Activated naive CD4-positive, alpha-beta T cell (primary cell): ENCODE measurements around the gene SYNE1.

ENCODE experiments used
- DNase-seq, 4 experiments: peaks; one replicate each; lab custom pipeline; 2025; lab: John Stamatoyannopoulos, UW

The SYNE1 gene

DNA sequence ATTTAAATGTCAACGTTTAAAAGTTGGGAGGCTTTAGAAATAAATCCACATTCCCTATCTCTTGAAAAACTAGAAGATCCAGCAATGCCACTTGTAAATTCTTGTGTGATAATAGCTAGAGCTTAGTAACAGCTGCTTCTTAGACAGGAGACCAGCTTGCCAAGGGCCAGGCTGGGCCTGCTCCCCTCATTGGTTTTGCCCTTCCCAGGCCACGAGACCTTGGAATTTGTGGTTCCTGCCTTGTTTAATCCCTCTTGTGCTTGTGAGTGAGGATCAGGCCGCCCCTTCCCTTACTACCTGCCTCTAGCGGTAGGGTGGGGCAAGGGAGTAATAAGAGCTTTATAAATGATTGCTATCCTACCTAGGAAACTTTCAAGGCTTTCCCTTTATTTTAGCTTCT is 363.5 kb downstream of the SYNE1 start:
- DNase-seq: no peak

DNA sequence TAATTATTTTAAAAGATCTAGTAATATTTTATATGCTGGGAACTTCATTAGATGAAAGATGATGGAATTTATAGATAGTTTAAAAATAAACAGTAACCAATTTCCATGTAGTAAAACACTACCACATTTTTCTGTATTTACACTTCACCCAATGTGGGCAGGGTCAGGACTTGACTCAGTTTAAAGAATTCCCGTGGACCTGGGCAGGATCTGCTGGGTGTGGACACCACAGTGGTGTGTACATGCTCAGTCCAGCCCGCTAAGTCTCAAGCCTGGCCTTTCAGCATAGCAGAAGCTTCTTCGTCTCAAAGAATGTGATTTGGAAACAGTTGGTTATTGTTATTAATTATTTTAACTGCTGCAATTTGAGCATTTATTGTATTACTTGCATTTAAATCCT is 364.2 kb downstream of the SYNE1 start:
- DNase-seq: no peak

DNA sequence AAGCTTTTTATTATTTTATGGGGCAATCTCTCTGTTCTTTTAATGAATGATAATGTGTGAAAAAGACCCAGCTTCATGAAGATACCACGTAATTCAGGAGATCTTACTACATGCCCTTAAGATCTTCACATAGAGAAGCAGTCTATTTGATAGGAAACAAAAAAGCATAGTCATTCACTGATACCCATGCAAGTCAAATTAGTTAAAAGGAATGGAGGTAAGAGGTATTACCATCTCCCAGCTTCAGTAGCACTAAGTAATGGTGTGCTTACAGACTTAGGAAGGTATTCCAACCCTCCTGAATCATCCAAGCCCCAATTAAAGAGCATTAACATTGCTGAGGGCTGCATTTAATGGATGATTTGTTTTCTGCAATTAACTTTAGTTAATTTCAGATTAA is 364.7 kb downstream of the SYNE1 start:
- no peak for DNase-seq

DNA sequence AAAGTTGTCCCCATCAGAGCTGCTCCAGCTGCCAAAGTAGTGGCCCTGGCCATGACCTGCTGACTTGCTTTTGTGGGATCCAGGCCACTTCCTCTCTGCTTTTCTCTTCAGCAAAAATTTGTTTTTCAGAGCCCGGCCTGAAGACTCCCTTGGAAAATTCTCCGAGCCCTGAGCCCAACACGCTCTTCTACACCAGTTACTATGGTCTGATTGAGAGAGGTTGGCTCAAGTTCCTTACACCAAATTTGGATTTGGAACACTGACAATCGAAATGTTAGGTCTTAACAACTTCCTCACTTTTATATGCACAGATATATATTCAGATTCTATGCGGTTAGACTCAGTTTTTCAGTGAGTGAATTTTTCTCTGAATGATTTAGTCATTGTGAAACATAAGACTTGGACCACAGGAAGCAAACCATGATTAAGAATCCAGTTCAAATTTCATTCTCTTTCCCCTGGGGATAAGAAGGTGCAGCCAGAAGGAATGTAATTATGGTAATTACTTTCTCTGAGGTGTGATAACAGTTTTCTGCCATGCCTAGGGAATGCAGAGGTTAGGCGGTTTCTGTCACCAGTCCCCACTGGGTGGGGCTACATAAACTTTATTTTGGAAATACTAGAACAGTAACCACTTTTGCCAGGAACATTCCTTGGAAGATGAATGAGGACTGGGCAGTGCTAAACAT is 365.2 kb downstream of the SYNE1 start:
- no peak for DNase-seq

DNA sequence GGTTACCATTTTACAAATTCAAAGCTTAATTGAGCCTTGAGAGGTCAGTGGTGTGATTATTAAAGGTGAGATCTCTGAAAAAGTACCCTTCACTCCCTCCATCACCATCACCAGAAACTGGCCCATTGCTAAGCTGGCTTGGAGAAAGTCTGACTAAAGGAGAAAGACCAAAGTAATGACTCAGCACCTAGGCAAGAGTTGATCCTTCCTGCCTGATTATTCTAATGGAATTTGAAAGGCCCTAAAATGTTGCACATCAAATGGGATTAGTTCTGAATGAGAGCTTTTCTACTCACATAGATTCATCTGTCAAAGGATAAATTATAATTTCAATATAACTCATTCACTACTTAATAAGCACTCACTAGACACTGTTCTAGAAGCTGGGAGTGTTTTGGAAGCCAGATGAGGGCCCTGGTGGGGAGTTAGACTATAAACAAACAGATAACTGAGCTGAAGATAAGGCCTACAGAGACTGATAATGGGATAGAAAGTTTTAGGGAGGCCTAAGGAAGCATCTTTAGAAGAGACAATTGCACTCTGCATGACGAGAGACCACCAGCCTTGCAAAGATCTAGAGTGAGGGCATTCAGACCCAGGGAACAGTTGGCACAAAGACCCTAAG is 366.7 kb downstream of the SYNE1 start:
- no peak for DNase-seq

DNA sequence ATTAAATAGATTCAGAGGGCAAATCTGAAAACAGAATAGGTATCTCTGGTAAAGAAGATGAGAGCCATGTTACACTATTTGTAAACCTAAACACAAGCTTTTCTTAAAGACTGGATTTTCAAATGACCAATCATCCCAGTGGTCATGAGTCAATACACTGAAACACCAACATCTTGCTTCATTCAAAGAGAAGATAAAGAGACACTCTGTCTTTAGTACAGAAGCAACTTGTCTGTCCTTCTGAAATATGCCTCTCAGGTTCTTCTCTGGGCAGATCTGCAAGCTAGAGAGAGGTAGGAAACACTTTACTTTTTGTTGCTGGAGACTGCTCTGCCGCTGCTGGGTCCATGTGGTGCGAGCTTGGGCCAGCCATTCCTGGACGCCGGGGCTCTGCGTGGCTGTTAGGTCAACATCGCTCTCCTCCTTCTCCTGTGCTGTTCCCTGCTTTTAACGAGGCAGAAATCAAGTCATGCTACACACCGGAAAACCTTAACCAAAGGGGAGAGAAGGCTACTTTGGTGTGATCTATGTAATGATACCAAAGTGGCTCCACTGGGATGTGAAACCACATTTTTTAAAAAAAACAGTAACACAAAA is 368.2 kb downstream of the SYNE1 start:
- no peak for DNase-seq

DNA sequence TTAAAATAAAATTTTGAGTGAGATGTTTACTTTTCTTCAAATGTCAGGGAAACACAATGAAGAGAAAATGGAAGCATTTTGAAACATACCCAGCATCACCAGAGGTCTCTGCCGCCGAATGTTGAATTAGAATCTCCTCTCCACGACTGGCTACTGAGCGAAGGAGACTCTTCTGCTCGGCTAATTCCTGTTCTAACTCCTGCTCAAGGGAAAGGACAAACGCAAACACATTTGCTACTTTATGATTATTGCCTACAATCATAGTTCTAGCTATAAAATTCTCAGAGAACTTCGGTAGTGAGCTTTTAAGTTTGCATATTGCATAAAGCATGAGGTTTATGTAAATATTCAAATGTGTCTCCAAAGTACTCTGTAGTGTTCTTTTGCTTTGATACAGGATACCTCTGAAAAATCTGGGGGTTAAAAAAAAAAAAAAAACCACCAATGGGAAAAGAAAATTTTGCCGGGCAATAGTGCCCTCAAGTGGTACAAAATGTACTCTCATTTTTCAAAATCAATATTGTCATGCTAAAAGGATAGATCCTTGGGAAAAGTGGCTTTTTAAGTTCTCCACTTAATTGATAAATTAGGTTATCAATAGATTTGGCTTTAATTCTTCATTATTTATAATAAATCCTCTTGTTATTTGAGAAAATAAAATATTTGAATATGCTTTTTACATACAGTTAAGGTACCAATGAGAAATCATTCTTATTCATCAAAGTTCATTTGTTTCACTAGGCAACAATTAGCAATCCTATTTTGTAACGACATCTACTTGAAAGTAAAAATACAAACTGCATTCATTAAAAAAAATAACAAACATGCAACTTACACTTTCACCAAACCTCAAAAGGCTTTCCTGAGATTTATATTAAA is 369.0 kb downstream of the SYNE1 start:
- no peak for DNase-seq

DNA sequence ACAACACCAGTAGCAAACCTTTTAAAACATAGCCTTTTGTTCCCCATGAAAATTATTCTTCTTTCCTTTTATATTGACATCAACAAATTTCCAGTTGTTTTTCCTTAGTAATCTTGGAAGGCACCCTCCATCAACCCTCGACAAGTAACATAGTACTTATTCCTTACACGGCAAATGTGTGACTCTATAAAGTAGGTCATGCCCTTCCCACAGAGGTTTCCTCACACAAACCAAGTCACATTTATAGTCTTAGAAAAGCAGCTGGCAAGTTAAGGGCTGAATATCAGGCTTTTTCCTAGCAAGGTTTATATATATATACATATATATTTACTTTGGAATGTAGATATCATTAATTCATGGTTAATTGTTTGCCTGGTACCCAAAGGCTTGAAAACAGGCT is 371.5 kb downstream of the SYNE1 start:
- DNase-seq: no peak

DNA sequence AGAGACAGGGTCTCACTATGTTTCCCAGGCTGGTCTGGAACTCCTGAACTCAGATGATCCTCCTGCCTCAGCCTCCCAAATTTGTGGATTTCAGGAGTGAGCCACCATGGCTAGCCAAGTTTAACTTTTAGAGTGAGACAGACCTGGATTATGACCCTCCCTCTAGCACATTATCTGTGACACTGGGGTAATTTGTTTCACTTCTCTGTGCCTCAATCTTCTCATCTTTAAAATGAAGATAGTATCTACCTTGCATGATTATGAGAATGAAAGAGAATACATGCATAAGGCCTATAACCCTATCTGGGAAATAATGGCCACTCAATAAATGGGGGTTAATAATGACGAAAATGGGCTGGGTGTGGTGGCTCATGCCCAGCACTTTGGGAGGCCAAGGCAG is 373.6 kb downstream of the SYNE1 start:
- no peak for DNase-seq

DNA sequence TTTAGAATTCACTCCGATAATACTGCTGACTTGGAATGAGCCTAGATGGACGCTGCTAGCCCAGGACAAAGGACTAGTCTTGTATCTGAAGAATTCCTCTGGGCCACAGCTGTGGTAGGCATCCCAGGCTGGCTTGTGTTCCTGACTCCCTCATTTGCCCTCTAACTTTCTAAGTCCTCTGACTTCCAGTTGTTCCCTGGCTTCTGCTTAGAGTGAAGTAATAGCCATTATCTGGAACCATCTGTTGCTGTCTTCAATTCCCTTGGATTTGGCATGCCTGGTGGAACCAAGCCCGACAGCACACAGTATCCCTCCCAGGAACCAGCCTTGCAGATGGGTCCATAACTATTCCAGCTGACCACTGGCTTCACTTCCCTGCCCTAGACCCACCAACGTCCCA is 376.0 kb downstream of the SYNE1 start:
- DNase-seq: no peak

DNA sequence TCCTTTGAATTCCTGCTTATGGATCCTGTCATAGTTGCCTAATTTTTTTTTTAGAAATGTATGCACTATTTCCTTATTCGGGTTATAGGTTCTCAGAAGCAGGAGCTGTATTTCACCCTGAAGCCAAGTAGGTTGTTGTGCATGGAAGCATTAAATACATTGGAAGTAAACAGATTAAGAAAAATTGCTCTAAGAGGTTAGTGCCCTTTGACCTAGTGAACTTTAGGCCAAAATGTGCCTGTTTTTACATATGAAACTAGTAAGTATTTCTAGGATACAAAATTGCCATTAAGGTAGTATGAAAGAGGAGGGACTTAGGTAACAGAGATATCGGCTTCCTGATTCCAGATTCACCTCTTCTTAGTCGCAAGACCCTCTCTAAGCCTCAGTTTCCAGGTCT is 377.9 kb downstream of the SYNE1 start:
- no peak for DNase-seq

DNA sequence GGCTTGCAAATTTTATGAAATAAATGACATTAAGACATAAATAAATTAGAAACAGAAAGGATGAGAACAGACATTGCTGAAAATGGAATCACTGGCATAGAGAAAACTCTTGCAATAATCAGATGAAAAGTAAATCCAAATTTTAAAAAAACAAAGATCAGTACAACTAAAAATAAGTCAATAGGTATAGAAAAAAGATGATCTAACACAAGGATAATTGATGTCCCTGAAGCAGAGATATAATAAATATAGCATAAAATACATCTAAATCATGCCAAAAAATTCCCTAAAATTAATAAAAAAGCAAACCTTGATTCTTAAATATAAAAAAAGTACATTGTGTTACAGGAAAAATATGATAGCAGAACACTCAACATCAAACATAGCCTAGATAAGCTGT is 379.6 kb downstream of the SYNE1 start:
- no peak for DNase-seq

DNA sequence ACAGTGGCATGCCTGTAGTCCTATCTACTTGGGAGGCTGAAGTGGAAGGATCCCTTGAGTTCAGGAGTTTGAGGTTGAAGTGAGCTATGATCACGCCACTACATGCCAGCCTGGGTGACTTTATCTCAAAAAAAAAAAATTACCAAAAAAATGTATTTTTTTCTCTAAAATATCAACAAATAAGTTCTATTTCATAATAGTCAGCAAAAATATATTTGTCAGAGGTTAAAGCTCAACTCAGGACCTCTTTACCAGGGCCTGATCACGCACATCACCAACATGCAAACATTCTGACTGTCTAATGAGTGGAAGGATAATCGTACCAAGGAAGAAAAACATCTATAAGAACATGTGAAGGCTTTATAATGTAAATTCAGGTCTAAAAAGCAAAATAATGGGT is 387.0 kb downstream of the SYNE1 start:
- DNase-seq: no peak

DNA sequence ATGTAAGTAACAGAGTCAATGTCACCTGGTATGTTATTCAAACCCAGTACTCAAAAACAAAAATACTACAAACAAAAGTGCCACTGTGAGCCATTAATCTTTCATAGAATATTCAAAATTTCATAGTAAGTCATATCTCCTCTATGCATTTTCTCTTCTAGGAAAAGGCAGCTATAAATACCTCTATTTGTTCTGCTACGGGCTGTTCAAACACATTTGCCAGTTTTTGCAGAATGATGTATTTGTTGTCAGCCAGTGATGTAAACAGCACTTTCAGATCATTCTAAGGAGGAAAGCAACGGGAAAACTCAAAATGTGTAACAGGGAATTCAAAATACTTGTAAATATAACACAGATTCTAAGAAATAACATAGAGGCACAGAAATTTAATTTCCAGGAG is 388.2 kb downstream of the SYNE1 start:
- DNase-seq: no peak

DNA sequence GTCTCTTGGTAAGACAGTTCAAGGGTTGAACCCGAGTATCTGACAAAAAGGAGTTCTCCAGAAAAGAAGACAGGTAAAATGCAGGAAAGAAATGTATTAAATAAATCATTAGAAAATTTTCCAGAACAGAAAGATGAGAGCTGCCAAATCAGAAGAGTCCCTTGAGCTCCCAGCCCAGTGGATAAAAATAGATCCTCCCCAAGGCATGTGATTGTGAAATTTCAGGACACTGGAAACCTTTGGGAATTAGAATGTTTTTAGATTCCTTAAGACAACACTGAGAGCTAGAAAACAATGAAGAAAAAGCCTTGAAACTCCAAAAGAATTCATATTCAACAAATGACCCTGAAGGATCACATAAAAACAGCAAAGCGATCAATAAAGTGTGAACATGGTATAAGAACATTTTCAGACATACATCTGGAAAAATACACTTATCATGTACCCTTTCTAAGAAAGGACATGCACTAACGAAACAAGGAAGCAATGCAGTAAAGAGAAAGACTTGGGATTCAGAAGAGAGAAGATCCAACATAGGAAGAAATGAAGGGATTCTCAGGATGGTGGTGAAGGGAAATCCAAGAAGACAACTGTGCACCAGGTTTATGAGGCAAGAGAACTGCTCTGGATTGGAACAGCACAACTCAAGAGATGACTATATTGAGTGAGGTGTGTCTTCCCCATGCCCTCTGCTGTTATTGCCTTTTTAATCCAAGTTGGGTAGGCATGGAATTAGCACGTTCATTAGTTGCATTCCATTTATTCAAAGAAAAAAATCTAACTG is 390.4 kb downstream of the SYNE1 start:
- no peak for DNase-seq

DNA sequence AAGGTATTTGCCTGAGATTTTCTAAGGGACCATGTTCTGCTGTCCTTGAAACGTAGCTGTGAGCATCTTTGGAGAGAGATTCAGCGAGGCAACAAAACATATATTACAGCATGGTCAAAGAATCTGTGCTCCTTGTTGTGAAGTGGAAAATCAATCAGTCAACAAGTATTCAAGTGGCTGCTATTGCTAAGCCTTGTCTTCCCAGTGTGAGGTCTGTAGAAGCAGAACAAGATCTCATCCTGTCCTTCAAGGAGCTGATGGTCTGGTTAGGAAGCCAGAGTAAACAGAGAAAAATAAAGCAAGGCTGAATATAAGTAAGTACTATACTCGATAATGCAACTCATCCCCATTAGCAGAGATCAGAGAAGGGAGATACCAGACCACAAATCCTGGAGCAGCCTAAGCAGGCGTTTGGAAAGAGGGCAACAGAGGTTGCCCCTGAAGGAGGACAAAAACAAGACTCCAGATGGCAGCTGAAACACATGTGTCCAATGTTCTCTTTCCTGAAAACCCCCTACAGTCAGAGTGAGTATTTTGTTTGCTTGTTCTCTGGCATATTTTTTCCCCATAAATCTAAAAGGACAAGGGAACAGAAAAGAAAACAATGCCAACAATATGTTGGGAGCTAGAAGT is 392.0 kb downstream of the SYNE1 start:
- no peak for DNase-seq

DNA sequence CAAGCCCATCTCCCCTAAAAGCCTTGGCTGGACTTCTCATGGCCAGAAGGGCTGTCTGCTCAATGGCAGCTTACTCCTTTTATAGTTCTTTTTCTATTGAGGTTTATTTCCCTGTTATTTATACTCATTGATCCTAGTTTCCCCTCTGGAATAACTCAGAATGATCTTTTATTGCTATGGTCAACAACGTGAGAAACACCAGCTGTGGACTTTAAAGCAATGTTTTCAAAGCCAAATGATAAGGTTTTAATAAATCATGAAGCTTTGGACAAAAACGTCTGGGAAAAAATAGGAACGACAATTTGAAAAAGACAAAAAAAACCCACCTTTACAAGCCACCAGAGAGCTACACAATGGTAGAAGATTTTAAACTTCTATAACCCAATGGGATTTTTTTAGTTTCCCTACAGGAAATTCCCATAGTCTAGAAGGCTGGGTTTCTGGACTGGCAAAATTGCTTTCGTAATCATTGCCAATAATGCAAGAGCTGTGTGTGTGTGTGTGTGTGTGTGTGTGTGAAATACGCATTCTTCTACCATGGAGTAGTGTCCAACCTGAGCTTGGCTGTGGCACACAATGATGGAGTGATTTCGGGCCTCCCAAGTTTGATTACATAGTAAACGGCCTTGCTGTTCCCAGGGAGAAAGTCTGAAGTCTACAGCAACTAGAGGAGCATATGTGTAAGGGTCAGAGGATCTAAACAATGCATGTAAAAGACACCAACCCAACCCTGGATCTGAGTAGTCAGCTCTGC is 396.0 kb downstream of the SYNE1 start:
- no peak for DNase-seq

DNA sequence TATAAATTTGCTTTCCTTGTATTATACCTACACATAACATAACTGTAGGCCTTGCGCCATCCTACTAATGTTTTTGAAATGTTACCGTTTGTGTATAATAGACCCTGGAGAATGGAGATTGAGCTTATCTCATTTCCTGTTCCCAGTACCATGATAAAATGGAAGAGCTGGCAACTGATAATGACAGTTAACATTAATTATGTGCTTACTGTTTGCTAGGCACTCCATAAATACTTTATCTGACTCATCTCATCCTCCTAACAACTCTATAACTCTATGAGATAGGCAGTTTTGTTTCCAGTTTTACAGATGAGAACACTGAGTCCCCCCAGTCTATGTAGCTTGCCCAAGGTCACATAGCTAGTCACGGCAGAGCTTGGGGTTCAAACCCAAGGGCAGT is 396.7 kb downstream of the SYNE1 start:
- DNase-seq: no peak

DNA sequence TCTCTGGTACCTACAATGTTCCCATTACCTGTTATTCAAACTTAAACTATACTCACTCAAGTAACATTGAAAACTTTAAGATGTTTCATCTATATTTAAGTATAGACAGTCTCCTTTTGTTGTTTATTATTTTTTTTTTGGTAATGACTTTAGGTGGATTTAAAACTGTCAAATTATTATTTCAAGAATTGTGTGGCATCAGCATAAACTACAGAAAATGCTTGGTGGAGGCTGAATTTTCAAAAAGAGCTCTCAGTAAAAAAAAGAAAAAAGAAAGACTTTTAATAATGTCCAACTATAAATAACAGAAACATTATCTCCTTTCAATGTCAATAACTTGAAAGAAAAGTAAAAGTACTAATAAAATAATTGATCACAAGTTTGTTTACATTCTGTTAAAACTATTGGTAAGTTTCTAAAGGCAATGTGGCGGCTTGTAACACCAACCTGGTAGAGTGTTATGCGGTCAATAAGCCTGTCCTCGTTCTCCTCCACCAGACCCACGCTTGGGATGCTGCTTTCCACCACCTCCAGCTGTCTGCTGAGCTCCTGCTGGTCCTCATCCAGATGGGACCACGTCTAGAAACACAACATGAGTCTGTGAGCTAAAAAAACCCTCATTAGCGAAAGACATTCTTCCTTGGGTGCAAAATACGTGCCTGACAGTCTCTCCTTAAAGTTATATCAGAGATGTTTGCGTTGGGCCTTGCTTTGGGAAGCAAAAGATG is 400.6 kb downstream of the SYNE1 start:
- DNase-seq: no peak
